HG03354 (cell line): ENCODE measurements around the gene MICU1.

Experiments used
- ATAC-seq: cut with Tn5 transposase; IDR thresholded peaks from one replicate; pipeline ENCODE4 v1.9.1; 2021; ENCODE audit warnings: mild to moderate bottlenecking; ENCODE audit not compliant: unreplicated experiment, poor library complexity, severe bottlenecking

Gene MICU1

GRCh38 chr10:72515455-72515854, 110.4 kb downstream of the MICU1 start:
- no peak for ATAC-seq

GRCh38 chr10:72513910-72514309, 112.0 kb downstream of the MICU1 start:
- ATAC-seq = no peak

- ATAC-seq = no peak
These were observed 114.4 kb downstream of the MICU1 start for GRCh38 chr10:72511459-72511858.

GRCh38 chr10:72509941-72510340, 115.9 kb downstream of the MICU1 start:
- no peak for ATAC-seq

- no peak for ATAC-seq
These were observed 116.6 kb downstream of the MICU1 start for GRCh38 chr10:72509206-72509799.

- no peak for ATAC-seq
These were observed 117.8 kb downstream of the MICU1 start for GRCh38 chr10:72508033-72508432.

GRCh38 chr10:72506474-72506873, 119.4 kb downstream of the MICU1 start:
- no peak for ATAC-seq

- no peak for ATAC-seq
These were observed 120.4 kb downstream of the MICU1 start for GRCh38 chr10:72505435-72505834.

- ATAC-seq = no peak
These were observed 122.0 kb downstream of the MICU1 start for GRCh38 chr10:72503694-72504438.

GRCh38 chr10:72503241-72503640, 122.6 kb downstream of the MICU1 start:
- no peak for ATAC-seq

GRCh38 chr10:72502581-72502980, 123.3 kb downstream of the MICU1 start:
- no peak for ATAC-seq

GRCh38 chr10:72499701-72500100, 126.2 kb downstream of the MICU1 start:
- no peak for ATAC-seq

GRCh38 chr10:72490951-72491350, 134.9 kb downstream of the MICU1 start:
- no peak for ATAC-seq

- no peak for ATAC-seq
These were observed 138.4 kb downstream of the MICU1 start for GRCh38 chr10:72487521-72487920.

GRCh38 chr10:72487116-72487515, 138.8 kb downstream of the MICU1 start:
- ATAC-seq = no peak

GRCh38 chr10:72485701-72486100, 140.2 kb downstream of the MICU1 start:
- ATAC-seq = no peak

GRCh38 chr10:72484521-72484920, 141.4 kb downstream of the MICU1 start:
- ATAC-seq = no peak

- no peak for ATAC-seq
These were observed 142.4 kb downstream of the MICU1 start for GRCh38 chr10:72483471-72483870.

GRCh38 chr10:72480861-72481260, 145.0 kb downstream of the MICU1 start:
- no peak for ATAC-seq

GRCh38 chr10:72477463-72477862, 148.4 kb downstream of the MICU1 start:
- no peak for ATAC-seq

GRCh38 chr10:72472306-72472705, 153.6 kb downstream of the MICU1 start:
- no peak for ATAC-seq

GRCh38 chr10:72470666-72471065, 155.2 kb downstream of the MICU1 start:
- ATAC-seq = no peak
